ENCODE measurements around the gene COPS7A.
"Not testable (repeated sequence)": the region's sequence is repeated elsewhere in the genome, so short reads cannot be mapped to it uniquely, and the experiment has no call there.

The COPS7A gene

DNA sequence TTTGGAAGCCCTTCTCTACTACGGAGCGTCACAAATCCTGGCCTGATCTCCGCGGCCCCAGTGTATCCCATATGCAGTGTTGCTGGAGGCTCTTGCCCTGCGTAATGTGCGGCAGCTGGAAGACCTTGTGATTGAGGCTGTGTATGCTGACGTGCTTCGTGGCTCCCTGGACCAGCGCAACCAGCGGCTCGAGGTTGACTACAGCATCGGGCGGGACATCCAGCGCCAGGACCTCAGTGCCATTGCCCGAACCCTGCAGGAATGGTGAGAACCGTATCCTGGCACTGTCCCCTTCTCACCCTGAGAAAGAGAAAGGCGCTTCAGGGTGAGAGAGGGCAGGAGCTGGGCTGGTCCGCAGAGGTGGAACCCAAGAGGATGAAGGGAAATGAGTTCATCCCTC lies 5.3 kb downstream of the COPS7A start:
- no peak for TF ChIP-seq CTCF (conservative IDR thresholded peaks at IDR 0.05)
- no peak for TF ChIP-seq ZFX (IDR thresholded peaks at IDR 0.05)
- no peak overlapping the region for H3K27ac ChIP-seq

DNA sequence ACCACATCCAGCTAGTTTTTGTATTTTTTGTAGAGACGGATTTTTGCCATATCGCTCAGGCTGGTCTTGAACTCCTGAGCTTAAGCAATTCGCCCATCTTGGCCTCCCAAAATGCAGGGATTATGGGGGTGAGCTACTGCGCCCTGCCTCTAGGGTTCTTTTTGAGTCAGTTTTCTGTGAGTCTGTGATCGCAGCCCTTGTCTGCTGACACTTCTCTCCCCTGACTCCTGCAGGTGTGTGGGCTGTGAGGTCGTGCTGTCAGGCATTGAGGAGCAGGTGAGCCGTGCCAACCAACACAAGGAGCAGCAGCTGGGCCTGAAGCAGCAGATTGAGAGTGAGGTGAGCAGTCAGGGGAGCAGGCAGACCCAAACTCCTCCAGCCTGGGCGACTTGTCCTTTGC lies 6.3 kb downstream of the COPS7A start:
- TF ChIP-seq ZFX (IDR thresholded peaks at IDR 0.05) (no peak), CTCF (conservative IDR thresholded peaks at IDR 0.05) (no peak)
- H3K27ac ChIP-seq: no peak overlapping the region

- no peak overlapping the region; the same call in 1 of the 2 replicates for H3K27ac ChIP-seq
- TF ChIP-seq ZFX (IDR thresholded peaks at IDR 0.05) (no peak), CTCF (conservative IDR thresholded peaks at IDR 0.05) (no peak)
Observed at GRCh38 chr12:6734506-6735387, 10.9 kb downstream of the COPS7A start.

DNA sequence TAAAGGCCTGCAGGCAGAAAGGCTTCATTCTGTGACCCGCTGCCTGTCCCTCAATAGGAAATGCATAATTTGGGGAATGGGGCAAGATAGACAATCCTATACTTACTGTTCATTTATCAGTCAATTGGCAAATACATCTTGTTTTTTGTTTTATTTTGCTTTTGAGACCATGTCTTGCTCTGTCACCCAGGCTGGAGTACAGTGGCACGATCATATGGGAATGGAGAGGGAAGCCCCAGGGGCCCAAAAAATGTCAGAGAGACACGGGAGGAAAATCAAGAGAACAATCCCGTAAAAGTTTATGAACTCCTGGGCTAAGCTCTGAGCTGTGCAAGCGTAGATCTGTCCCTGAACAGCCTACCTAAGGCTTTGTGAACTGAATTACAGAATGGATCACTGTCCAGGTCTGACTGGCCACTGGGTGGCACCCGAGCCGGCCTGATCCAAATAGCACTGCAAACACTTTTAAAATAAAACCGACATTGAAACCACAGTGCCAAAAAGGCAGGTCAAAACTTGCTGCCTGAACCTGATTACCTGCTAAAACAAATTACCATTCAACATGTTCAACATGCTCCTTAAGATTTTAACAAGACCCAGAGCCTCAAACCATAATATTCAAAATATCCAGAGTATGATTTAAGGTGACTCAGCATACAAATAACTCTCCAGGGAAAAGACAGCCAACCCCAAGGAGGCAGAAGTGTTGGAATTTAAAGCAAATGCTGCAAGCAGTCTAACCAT lies 11.8 kb downstream of the COPS7A start:
- no peak for TF ChIP-seq ZFX (IDR thresholded peaks at IDR 0.05)
- peak; percentile 94 for TF ChIP-seq CTCF (conservative IDR thresholded peaks at IDR 0.05)
- peak overlapping the region; percentile 50 for H3K27ac ChIP-seq

- H3K27ac ChIP-seq: no peak overlapping the region; the same call in 1 of the 2 replicates
- TF ChIP-seq ZFX (IDR thresholded peaks at IDR 0.05) (no peak), CTCF (conservative IDR thresholded peaks at IDR 0.05) (no peak)
Observed at GRCh38 chr12:6736754-6737153, 12.9 kb downstream of the COPS7A start.

- not testable (repeated sequence) for H3K27ac ChIP-seq
Observed at GRCh38 chr12:6742080-6742479, 18.2 kb downstream of the COPS7A start.

- TF ChIP-seq ZFX (IDR thresholded peaks at IDR 0.05) (no peak), CTCF (conservative IDR thresholded peaks at IDR 0.05) (no peak)
- no peak overlapping the region for H3K27ac ChIP-seq
Observed at GRCh38 chr12:6742834-6743233, 19.0 kb downstream of the COPS7A start.

- H3K27ac ChIP-seq: not testable (repeated sequence)
Observed at GRCh38 chr12:6743300-6743699, 19.5 kb downstream of the COPS7A start.

All from C4-2B (cell line).